Heart left ventricle (tissue), 13 donors: ENCODE data around the gene MINK1.

ENCODE experiments used
- CTCF ChIP-seq, 12 donors: fragments of 200-600 bp; sonication (generic) in 4 of 12; IDR thresholded peaks; one replicate each; pipeline versions ENCODE4 v1.5.0 to v1.8.0; 2018 to 2022; ENCODE audit warnings: antibody characterized with exemption in 12 of 12, mild to moderate bottlenecking in 5 of 12
- POLR2A ChIP-seq, 2 donors: fragments of 450-650 bp; IDR thresholded peaks; one replicate each; pipeline ENCODE4 v1.6.1; 2017; ENCODE audit warnings: antibody characterized with exemption in 2 of 2, mild to moderate bottlenecking in 2 of 2, moderate library complexity in 2 of 2
- donor health status: ischemic (EF 13 %, LVEDD 7.1; RV severe dilation, severe dysfunction).
- donor health status: DM: no; HTN: yes; CAD: no.
- donor health status: DM: no; HTN: no; CAD: no.
- donor health status: ischemic (EF 25% LVEDD 6.9; RV normal size, moderate dysfunction).
- donor health status: ischemic (EF 25% LVEDD 5.7; RV mildly dilated, moderate dysfunction).
- donor health status: ischemic (EF 35%, LVEDD 5.7; RV mildly dilated, moderate dysfunction).
- donor health status: nonischemic (EF 11% LVEDD 7.7; RV severe dilation, severe dysfunction).
- donor health status: DM: yes; HTN: yes; CAD: no.
- donor health status: PGD.
- donor health status: ischemic (EF 29% LVEDD 5.4; RV normal size, mild dysfunction).
- donor health status: nonischemic (EF 23%, LVEDD 6.1; RV moderate dilation, normal function).

- TF ChIP-seq CTCF (IDR thresholded peaks at IDR 0.05), result no peak
- TF ChIP-seq POLR2A (IDR thresholded peaks at IDR 0.05), result no peak
These were observed 54.4 kb downstream of the MINK1 start for GRCh38 chr17:4887581-4887980.
